G401.6 (cell line): ENCODE data around the gene FILIP1.
A peak's percentile ranks its signal among the peaks of the same experiment; 100 is the strongest.

Experiments used
- FAIRE-seq: peaks from 2 replicates; lab custom pipeline; 2012; peaks lifted over from hg19 to GRCh38; lab: Jason Lieb, UNC

Gene FILIP1

GRCh38 chr6:75291744-75292143 lies 201.9 kb downstream of the FILIP1 start:
- no peak for FAIRE-seq

GRCh38 chr6:75291331-75291730 lies 202.3 kb downstream of the FILIP1 start:
- FAIRE-seq = no peak

GRCh38 chr6:75290136-75290945 lies 203.3 kb downstream of the FILIP1 start:
- FAIRE-seq = no peak

- no peak for FAIRE-seq
These were observed 205.6 kb downstream of the FILIP1 start for GRCh38 chr6:75288023-75288422.

- FAIRE-seq = no peak
These were observed 206.2 kb downstream of the FILIP1 start for GRCh38 chr6:75287424-75287823.

GRCh38 chr6:75286955-75287354 lies 206.6 kb downstream of the FILIP1 start:
- no peak for FAIRE-seq

- no peak for FAIRE-seq
These were observed 208.3 kb downstream of the FILIP1 start for GRCh38 chr6:75285283-75285639.

GRCh38 chr6:75284632-75285282 lies 208.8 kb downstream of the FILIP1 start, which contains the start of gene TMEM30A:
TMEM30A (minus strand) TSS chr6:75284792; CDS start chr6:75284638, 154 bp downstream.
- FAIRE-seq = peak; percentile 99

- no peak for FAIRE-seq
These were observed 209.5 kb downstream of the FILIP1 start for GRCh38 chr6:75283907-75284631.

GRCh38 chr6:75282706-75283105 lies 210.9 kb downstream of the FILIP1 start:
- no peak for FAIRE-seq

- FAIRE-seq = no peak
These were observed 211.9 kb downstream of the FILIP1 start for GRCh38 chr6:75281653-75282052.

GRCh38 chr6:75280131-75280855 lies 213.3 kb downstream of the FILIP1 start:
- no peak for FAIRE-seq

GRCh38 chr6:75279418-75279817 lies 214.2 kb downstream of the FILIP1 start:
- no peak for FAIRE-seq

- no peak for FAIRE-seq
These were observed 215.0 kb downstream of the FILIP1 start for GRCh38 chr6:75278474-75279077.

GRCh38 chr6:75275067-75275466 lies 218.5 kb downstream of the FILIP1 start:
- no peak for FAIRE-seq

- no peak for FAIRE-seq
These were observed 220.6 kb downstream of the FILIP1 start for GRCh38 chr6:75273009-75273408.

GRCh38 chr6:75272145-75272840 lies 221.3 kb downstream of the FILIP1 start:
- no peak for FAIRE-seq

- no peak for FAIRE-seq
These were observed 224.6 kb downstream of the FILIP1 start for GRCh38 chr6:75268988-75269354.

- no peak for FAIRE-seq
These were observed 225.2 kb downstream of the FILIP1 start for GRCh38 chr6:75268121-75268987.

- FAIRE-seq = no peak
These were observed 226.1 kb downstream of the FILIP1 start for GRCh38 chr6:75267461-75267860.
